GM23338 (cell line): ENCODE results near the gene LIFR. TPM values are rescaled to one million over a fixed set of nuclear protein-coding genes. Genes with fewer than 3 reads are reported as not detected.

Source experiments
- ATAC-seq: fragments of 200-7000 bp; cut with Tn5 transposase; 3 replicates; pipeline ENCODE4 v1.9.1; 2020
- DNase-seq: peaks from one replicate; pipeline ENCODE4 v3.0.0-alpha.2; 2015; ENCODE audit warnings: low spot score
- H2AFZ ChIP-seq: fragments of 200-600 bp; sonication (generic); 2 replicates; pipeline ENCODE4 v1.8.0; 2016; ENCODE audit warnings: antibody characterized with exemption, mild to moderate bottlenecking, moderate library complexity
- H3F3A ChIP-seq: fragments of 200-600 bp; sonication (generic); replicated peaks from 2 replicates; pipeline ENCODE4 v1.8.0; 2017; ENCODE audit warnings: antibody characterized with exemption, mixed run types, low read depth
- H3K27ac ChIP-seq: fragments of 200-600 bp; sonication (generic); 2 replicates; pipeline ENCODE4 v1.6.1; 2016; ENCODE audit warnings: low read depth
- H3K27me3 ChIP-seq: fragments of 200-600 bp; sonication (generic); 2 replicates; pipeline ENCODE4 v1.8.0; 2016; ENCODE audit warnings: mild to moderate bottlenecking, mixed run types, moderate library complexity; ENCODE audit not compliant: insufficient read depth
- H3K36me3 ChIP-seq: fragments of 200-600 bp; sonication (generic); 2 replicates; pipeline ENCODE4 v1.8.0; 2016; ENCODE audit warnings: mild to moderate bottlenecking; ENCODE audit not compliant: insufficient read depth
- H3K4me1 ChIP-seq: fragments of 200-600 bp; sonication (generic); 2 replicates; pipeline ENCODE4 v1.8.0; 2016; ENCODE audit warnings: mild to moderate bottlenecking, moderate library complexity; ENCODE audit not compliant: insufficient read depth
- H3K4me2 ChIP-seq: fragments of 200-600 bp; sonication (generic); 2 replicates; pipeline ENCODE4 v1.7.1; 2017; ENCODE audit warnings: mixed run types
- H3K4me3 ChIP-seq: fragments of 200-600 bp; sonication (generic); 2 replicates; pipeline ENCODE4 v1.6.1; 2016; ENCODE audit warnings: mixed run types
- H3K79me2 ChIP-seq: fragments of 200-600 bp; sonication (generic); replicated peaks from 2 replicates; pipeline ENCODE4 v1.8.0; 2017; ENCODE audit warnings: mild to moderate bottlenecking; ENCODE audit not compliant: insufficient read depth
- H3K9me2 ChIP-seq: fragments of 200-600 bp; sonication (generic); 2 replicates; pipeline ENCODE4 v1.8.0; 2017; ENCODE audit not compliant: insufficient read depth
- H4K20me1 ChIP-seq: fragments of 200-600 bp; sonication (generic); replicated peaks from 2 replicates; pipeline ENCODE4 v1.8.0; 2017; ENCODE audit warnings: mild to moderate bottlenecking; ENCODE audit not compliant: insufficient read depth
- H3K27ac Mint-ChIP-seq: 2 replicates; pipeline ENCODE4 v1.8.0; 2020; ENCODE audit warnings: inconsistent platforms, mild to moderate bottlenecking, moderate library complexity, mixed read lengths
- H3K27me3 Mint-ChIP-seq: 3 replicates; pipeline ENCODE4 v1.8.0; 2022; ENCODE audit warnings: low read depth, mild to moderate bottlenecking, moderate library complexity, mixed read lengths, inconsistent platforms; ENCODE audit not compliant: insufficient read depth, poor library complexity
- H3K36me3 Mint-ChIP-seq: 3 replicates; pipeline ENCODE4 v1.8.0; 2021; ENCODE audit warnings: low read depth, mild to moderate bottlenecking, inconsistent platforms, moderate library complexity, mixed read lengths
- H3K4me1 Mint-ChIP-seq: 3 replicates; pipeline ENCODE4 v1.8.0; 2020; ENCODE audit warnings: mild to moderate bottlenecking, inconsistent platforms, mixed read lengths
- H3K4me3 Mint-ChIP-seq: 3 replicates; pipeline ENCODE4 v1.8.0; 2021; ENCODE audit warnings: moderate library complexity, mild to moderate bottlenecking, inconsistent platforms, mixed read lengths
- H3K9me3 Mint-ChIP-seq: 3 replicates; pipeline ENCODE4 v1.8.0; 2020; ENCODE audit warnings: moderate library complexity, mild to moderate bottlenecking, inconsistent platforms, mixed read lengths
- CREB1 ChIP-seq: fragments of 250-450 bp; sonication (Bioruptor Pico); IDR thresholded peaks from 2 replicates; pipeline ENCODE4 v1.5.0; 2020; ENCODE audit warnings: low read depth, mild to moderate bottlenecking, moderate library complexity
- EZH2 ChIP-seq: fragments of 200-600 bp; sonication (generic); IDR thresholded peaks from one replicate; pipeline ENCODE4 v1.8.0; 2017; ENCODE audit warnings: antibody characterized with exemption, mild to moderate bottlenecking, low read depth; ENCODE audit not compliant: unreplicated experiment
- EZH2phosphoT487 ChIP-seq: fragments of 200-600 bp; sonication (generic); IDR thresholded peaks from one replicate; pipeline ENCODE4 v1.8.1; 2018; ENCODE audit warnings: antibody characterized with exemption; ENCODE audit not compliant: unreplicated experiment
- JUNB ChIP-seq: IDR thresholded peaks from one replicate; pipeline ENCODE4 v1.6.1; 2016; ENCODE audit warnings: antibody characterized with exemption; ENCODE audit not compliant: unreplicated experiment
- NANOG ChIP-seq: IDR thresholded peaks from 2 replicates; pipeline ENCODE4 v1.6.1; 2016; ENCODE audit warnings: antibody characterized with exemption, borderline replicate concordance
- POLR2AphosphoS5 ChIP-seq: IDR thresholded peaks from 2 replicates; pipeline ENCODE4 v1.6.1; 2016; ENCODE audit warnings: antibody characterized with exemption, low read depth
- STAT1 ChIP-seq: IDR thresholded peaks from one replicate; pipeline ENCODE4 v1.6.1; 2016; ENCODE audit warnings: antibody characterized with exemption; ENCODE audit not compliant: unreplicated experiment
- ZNF114 ChIP-seq: fragments of 250-450 bp; sonication (Bioruptor Pico); IDR thresholded peaks from 2 replicates; pipeline ENCODE4 v1.5.0; 2020; ENCODE audit warnings: mild to moderate bottlenecking, moderate library complexity
- ZNF331 ChIP-seq: fragments of 250-450 bp; sonication (Bioruptor Pico); IDR thresholded peaks from 2 replicates; pipeline ENCODE4 v1.5.0; 2020; ENCODE audit warnings: low read depth, mild to moderate bottlenecking, moderate library complexity
- polyA plus RNA-seq: library from polyadenylated mRNA; unstranded; fragments of >200 nt; fragmentation: Nextera tagmentation; extraction: Ambion mirVana; gene quantifications from 2 replicates; pipeline ENCODE4 v1.2.1, GENCODE V29; 2016
- total RNA-seq: library from RNA; depleted of rRNA; stranded (reverse); fragments of >200 nt; shearing (Covaris generic); gene quantifications from 2 replicates; pipeline ENCODE4 v1.2.3, GENCODE V29; 2014
- TF ChIP-seq, protein P1 (sequence below): IDR thresholded peaks from 2 replicates; pipeline ENCODE4 v1.6.1; 2016; ENCODE audit warnings: antibody characterized with exemption
- TF ChIP-seq, protein P2 (sequence below), 2 experiments: fragments of 200-600 bp in 1 of 2; sonication (generic) in 1 of 2; conservative IDR thresholded peaks; 2 replicates each; pipeline versions ENCODE4 v1.5.1 to v1.6.1; 2016 to 2017; ENCODE audit warnings: antibody characterized with exemption in 2 of 2, low read depth in 2 of 2, mild to moderate bottlenecking in 2 of 2, moderate library complexity in 1 of 2
- TF ChIP-seq, protein P3 (sequence below): fragments of 250-450 bp; sonication (Bioruptor Pico); IDR thresholded peaks from 2 replicates; pipeline ENCODE4 v1.5.0; 2020; ENCODE audit warnings: mild to moderate bottlenecking, moderate library complexity
- TF ChIP-seq, protein P4 (sequence below): IDR thresholded peaks from one replicate; pipeline ENCODE4 v1.6.1; 2018; ENCODE audit warnings: antibody characterized with exemption; ENCODE audit not compliant: unreplicated experiment

LIFR gene
- total and polyA plus RNA-seq, 2 experiments from 2014 or later, result 11.0 to 25.2 TPM

DNA sequence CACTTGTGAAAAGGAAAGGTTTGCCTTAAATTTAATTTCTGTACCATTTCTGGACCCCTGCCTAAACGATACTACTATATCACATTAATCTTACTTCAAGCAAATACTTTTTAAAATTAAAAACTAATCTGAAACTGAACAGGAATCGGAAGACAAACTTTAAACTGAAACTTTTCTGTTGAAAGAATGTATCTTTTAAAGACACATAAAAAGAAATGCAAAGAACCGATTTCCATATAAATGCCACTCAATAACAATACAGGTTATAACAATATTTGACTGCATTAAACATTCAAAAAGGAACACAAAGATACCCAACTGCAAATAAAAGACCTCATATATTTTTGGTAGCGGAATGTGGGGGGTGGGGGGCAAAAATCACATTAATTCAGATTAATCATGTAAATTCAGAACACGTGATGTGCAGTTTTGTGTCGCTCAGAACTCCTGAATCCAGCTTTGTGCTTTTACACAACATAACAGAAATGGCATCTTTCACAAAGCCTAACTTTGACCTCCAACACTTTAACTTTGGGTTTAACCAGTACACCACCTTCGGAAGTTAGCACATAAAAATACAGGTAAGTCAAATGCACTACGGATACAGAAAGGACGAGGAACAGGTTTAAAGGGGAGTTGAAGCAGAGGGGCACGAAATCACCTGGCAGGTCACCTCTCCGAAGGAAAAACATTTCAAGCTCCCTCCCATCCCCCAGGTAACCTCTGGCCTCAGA, 925 bp downstream of the LIFR start:
- Histone ChIP-seq H3K36me3 (no peaks in the 10 kb centered on the region), H3F3A (no peaks in the 10 kb centered on the region), H4K20me1 (peaks cover 6% of the 10 kb centered on the region; the same call in 1 of the 2 replicates), H3K4me2 (peak overlapping the region; percentile 90), H3K27ac (no peak overlapping the region), H3K79me2 (peaks cover 46% of the 10 kb centered on the region), H3K27me3 (no peaks in the 10 kb centered on the region), H3K4me1 (peaks cover 25% of the 10 kb centered on the region), H3K4me3 (peak overlapping the region; percentile 85), H2AFZ (no peak overlapping the region), H3K9me2 (no peaks in the 10 kb centered on the region)
- Mint-ChIP-seq H3K27me3 (peaks cover 6% of the 10 kb centered on the region), H3K4me1 (peaks cover 32% of the 10 kb centered on the region), H3K9me3 (no peaks in the 10 kb centered on the region; the same call in 2 of the 3 replicates), H3K36me3 (peaks cover 3% of the 10 kb centered on the region; the same call in 1 of the 3 replicates), H3K4me3 (peak overlapping the region; percentile 96), H3K27ac (no peak overlapping the region)
- peak; percentile 21 for DNase-seq
- peak; percentile 10 for ATAC-seq
- TF ChIP-seq STAT1 (no peak), ZNF114 (CRISPR knock-in tag) (no peak), JUNB (no peak), NANOG (no peak), EZH2phosphoT487 (no peak), EZH2 (no peak), CREB1 (CRISPR knock-in tag) (no peak), POLR2AphosphoS5 (no peak), ZNF331 (CRISPR knock-in tag) (no peak)
- TF ChIP-seq, protein P1, sequence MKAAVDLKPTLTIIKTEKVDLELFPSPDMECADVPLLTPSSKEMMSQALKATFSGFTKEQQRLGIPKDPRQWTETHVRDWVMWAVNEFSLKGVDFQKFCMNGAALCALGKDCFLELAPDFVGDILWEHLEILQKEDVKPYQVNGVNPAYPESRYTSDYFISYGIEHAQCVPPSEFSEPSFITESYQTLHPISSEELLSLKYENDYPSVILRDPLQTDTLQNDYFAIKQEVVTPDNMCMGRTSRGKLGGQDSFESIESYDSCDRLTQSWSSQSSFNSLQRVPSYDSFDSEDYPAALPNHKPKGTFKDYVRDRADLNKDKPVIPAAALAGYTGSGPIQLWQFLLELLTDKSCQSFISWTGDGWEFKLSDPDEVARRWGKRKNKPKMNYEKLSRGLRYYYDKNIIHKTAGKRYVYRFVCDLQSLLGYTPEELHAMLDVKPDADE, result no peak
- TF ChIP-seq, protein P2, sequence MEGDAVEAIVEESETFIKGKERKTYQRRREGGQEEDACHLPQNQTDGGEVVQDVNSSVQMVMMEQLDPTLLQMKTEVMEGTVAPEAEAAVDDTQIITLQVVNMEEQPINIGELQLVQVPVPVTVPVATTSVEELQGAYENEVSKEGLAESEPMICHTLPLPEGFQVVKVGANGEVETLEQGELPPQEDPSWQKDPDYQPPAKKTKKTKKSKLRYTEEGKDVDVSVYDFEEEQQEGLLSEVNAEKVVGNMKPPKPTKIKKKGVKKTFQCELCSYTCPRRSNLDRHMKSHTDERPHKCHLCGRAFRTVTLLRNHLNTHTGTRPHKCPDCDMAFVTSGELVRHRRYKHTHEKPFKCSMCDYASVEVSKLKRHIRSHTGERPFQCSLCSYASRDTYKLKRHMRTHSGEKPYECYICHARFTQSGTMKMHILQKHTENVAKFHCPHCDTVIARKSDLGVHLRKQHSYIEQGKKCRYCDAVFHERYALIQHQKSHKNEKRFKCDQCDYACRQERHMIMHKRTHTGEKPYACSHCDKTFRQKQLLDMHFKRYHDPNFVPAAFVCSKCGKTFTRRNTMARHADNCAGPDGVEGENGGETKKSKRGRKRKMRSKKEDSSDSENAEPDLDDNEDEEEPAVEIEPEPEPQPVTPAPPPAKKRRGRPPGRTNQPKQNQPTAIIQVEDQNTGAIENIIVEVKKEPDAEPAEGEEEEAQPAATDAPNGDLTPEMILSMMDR (conservative IDR thresholded peaks at IDR 0.05; ENCODE audit: low read depth in 2 of 2), result no peak
- TF ChIP-seq, protein P3, sequence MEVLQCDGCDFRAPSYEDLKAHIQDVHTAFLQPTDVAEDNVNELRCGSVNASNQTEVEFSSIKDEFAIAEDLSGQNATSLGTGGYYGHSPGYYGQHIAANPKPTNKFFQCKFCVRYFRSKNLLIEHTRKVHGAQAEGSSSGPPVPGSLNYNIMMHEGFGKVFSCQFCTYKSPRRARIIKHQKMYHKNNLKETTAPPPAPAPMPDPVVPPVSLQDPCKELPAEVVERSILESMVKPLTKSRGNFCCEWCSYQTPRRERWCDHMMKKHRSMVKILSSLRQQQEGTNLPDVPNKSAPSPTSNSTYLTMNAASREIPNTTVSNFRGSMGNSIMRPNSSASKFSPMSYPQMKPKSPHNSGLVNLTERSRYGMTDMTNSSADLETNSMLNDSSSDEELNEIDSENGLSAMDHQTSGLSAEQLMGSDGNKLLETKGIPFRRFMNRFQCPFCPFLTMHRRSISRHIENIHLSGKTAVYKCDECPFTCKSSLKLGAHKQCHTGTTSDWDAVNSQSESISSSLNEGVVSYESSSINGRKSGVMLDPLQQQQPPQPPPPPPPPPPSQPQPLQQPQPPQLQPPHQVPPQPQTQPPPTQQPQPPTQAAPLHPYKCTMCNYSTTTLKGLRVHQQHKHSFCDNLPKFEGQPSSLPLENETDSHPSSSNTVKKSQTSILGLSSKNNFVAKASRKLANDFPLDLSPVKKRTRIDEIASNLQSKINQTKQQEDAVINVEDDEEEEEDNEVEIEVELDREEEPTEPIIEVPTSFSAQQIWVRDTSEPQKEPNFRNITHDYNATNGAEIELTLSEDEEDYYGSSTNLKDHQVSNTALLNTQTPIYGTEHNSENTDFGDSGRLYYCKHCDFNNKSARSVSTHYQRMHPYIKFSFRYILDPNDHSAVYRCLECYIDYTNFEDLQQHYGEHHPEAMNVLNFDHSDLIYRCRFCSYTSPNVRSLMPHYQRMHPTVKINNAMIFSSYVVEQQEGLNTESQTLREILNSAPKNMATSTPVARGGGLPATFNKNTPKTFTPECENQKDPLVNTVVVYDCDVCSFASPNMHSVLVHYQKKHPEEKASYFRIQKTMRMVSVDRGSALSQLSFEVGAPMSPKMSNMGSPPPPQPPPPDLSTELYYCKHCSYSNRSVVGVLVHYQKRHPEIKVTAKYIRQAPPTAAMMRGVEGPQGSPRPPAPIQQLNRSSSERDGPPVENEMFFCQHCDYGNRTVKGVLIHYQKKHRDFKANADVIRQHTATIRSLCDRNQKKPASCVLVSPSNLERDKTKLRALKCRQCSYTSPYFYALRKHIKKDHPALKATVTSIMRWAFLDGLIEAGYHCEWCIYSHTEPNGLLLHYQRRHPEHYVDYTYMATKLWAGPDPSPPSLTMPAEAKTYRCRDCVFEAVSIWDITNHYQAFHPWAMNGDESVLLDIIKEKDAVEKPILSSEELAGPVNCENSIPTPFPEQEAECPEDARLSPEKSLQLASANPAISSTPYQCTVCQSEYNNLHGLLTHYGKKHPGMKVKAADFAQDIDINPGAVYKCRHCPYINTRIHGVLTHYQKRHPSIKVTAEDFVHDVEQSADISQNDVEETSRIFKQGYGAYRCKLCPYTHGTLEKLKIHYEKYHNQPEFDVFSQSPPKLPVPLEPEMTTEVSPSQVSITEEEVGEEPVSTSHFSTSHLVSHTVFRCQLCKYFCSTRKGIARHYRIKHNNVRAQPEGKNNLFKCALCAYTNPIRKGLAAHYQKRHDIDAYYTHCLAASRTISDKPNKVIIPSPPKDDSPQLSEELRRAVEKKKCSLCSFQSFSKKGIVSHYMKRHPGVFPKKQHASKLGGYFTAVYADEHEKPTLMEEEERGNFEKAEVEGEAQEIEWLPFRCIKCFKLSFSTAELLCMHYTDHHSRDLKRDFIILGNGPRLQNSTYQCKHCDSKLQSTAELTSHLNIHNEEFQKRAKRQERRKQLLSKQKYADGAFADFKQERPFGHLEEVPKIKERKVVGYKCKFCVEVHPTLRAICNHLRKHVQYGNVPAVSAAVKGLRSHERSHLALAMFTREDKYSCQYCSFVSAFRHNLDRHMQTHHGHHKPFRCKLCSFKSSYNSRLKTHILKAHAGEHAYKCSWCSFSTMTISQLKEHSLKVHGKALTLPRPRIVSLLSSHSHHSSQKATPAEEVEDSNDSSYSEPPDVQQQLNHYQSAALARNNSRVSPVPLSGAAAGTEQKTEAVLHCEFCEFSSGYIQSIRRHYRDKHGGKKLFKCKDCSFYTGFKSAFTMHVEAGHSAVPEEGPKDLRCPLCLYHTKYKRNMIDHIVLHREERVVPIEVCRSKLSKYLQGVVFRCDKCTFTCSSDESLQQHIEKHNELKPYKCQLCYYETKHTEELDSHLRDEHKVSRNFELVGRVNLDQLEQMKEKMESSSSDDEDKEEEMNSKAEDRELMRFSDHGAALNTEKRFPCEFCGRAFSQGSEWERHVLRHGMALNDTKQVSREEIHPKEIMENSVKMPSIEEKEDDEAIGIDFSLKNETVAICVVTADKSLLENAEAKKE (CRISPR knock-in tag), result no peak
- TF ChIP-seq, protein P4, sequence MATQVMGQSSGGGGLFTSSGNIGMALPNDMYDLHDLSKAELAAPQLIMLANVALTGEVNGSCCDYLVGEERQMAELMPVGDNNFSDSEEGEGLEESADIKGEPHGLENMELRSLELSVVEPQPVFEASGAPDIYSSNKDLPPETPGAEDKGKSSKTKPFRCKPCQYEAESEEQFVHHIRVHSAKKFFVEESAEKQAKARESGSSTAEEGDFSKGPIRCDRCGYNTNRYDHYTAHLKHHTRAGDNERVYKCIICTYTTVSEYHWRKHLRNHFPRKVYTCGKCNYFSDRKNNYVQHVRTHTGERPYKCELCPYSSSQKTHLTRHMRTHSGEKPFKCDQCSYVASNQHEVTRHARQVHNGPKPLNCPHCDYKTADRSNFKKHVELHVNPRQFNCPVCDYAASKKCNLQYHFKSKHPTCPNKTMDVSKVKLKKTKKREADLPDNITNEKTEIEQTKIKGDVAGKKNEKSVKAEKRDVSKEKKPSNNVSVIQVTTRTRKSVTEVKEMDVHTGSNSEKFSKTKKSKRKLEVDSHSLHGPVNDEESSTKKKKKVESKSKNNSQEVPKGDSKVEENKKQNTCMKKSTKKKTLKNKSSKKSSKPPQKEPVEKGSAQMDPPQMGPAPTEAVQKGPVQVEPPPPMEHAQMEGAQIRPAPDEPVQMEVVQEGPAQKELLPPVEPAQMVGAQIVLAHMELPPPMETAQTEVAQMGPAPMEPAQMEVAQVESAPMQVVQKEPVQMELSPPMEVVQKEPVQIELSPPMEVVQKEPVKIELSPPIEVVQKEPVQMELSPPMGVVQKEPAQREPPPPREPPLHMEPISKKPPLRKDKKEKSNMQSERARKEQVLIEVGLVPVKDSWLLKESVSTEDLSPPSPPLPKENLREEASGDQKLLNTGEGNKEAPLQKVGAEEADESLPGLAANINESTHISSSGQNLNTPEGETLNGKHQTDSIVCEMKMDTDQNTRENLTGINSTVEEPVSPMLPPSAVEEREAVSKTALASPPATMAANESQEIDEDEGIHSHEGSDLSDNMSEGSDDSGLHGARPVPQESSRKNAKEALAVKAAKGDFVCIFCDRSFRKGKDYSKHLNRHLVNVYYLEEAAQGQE, result no peak
